HEK293T (cell line): Measurements from ENCODE around the gene WWOX.
A peak's percentile ranks its signal among the peaks of the same experiment; 100 is the strongest.

Source experiments
- CTCF ChIA-PET: fragments of 350-600 bp; formaldehyde crosslinking; extraction: SDS; loops from one replicate; lab custom pipeline; 2021; ENCODE audit warnings: antibody characterized with exemption, inconsistent platforms; lab: Yijun Ruan, JAX
- POLR2A ChIA-PET: fragments of 350-600 bp; formaldehyde crosslinking; extraction: SDS; loops from one replicate; lab custom pipeline; 2020; ENCODE audit warnings: antibody characterized with exemption, inconsistent platforms; lab: Yijun Ruan, JAX
- DNase-seq: peaks from one replicate; pipeline ENCODE4 v3.0.0; 2012; ENCODE audit warnings: mixed read lengths; ENCODE audit errors: extremely low spot score
- ARNT ChIP-seq: fragments of 450-650 bp; IDR thresholded peaks from 2 replicates; pipeline ENCODE4 v1.6.1; 2017; ENCODE audit warnings: mild to moderate bottlenecking
- BHLHE40 ChIP-seq: fragments of 450-650 bp; IDR thresholded peaks from 2 replicates; pipeline ENCODE4 v1.6.1; 2016; ENCODE audit warnings: mild to moderate bottlenecking, moderate library complexity, borderline replicate concordance
- CTBP1 ChIP-seq: fragments of 450-650 bp; IDR thresholded peaks from 2 replicates; pipeline ENCODE4 v1.6.1; 2016; ENCODE audit warnings: borderline replicate concordance
- ELF4 ChIP-seq: fragments of 450-650 bp; IDR thresholded peaks from 2 replicates; pipeline ENCODE4 v1.6.1; 2017; ENCODE audit warnings: antibody characterized with exemption
- FOXA1 ChIP-seq: fragments of 450-650 bp; IDR thresholded peaks from 2 replicates; pipeline ENCODE4 v1.6.1; 2016; ENCODE audit warnings: mild to moderate bottlenecking
- FOXK2 ChIP-seq: fragments of 450-650 bp; IDR thresholded peaks from 2 replicates; pipeline ENCODE4 v1.6.1; 2016; ENCODE audit warnings: mild to moderate bottlenecking
- FOXM1 ChIP-seq: fragments of 450-650 bp; IDR thresholded peaks from 2 replicates; pipeline ENCODE4 v1.6.1; 2017; ENCODE audit warnings: mild to moderate bottlenecking, borderline replicate concordance
- HDGF ChIP-seq: fragments of 450-650 bp; IDR thresholded peaks from 2 replicates; pipeline ENCODE4 v1.6.1; 2017; ENCODE audit warnings: antibody characterized with exemption, borderline replicate concordance
- L3MBTL2 ChIP-seq: fragments of 450-650 bp; conservative IDR thresholded peaks from 2 replicates; pipeline ENCODE4 v1.6.1; 2016; ENCODE audit warnings: mild to moderate bottlenecking
- LEF1 ChIP-seq: fragments of 450-650 bp; IDR thresholded peaks from 2 replicates; pipeline ENCODE4 v1.6.1; 2017; ENCODE audit warnings: mild to moderate bottlenecking, borderline replicate concordance
- NFRKB ChIP-seq: fragments of 450-650 bp; IDR thresholded peaks from 2 replicates; pipeline ENCODE4 v1.6.1; 2016; ENCODE audit warnings: mild to moderate bottlenecking, moderate library complexity
- SP1 ChIP-seq: fragments of 450-650 bp; IDR thresholded peaks from 2 replicates; pipeline ENCODE4 v1.6.1; 2017
- SUZ12 ChIP-seq: fragments of 450-650 bp; IDR thresholded peaks from 2 replicates; pipeline ENCODE4 v1.6.1; 2016; ENCODE audit warnings: mild to moderate bottlenecking
- TARDBP ChIP-seq: fragments of 450-650 bp; IDR thresholded peaks from 2 replicates; pipeline ENCODE4 v1.6.1; 2016
- ZNF384 ChIP-seq: fragments of 450-650 bp; IDR thresholded peaks from 2 replicates; pipeline ENCODE4 v1.6.1; 2016
- TF ChIP-seq, protein P1 (sequence below): fragments of 450-650 bp; IDR thresholded peaks from 2 replicates; pipeline ENCODE4 v1.6.1; 2016

WWOX gene

DNA sequence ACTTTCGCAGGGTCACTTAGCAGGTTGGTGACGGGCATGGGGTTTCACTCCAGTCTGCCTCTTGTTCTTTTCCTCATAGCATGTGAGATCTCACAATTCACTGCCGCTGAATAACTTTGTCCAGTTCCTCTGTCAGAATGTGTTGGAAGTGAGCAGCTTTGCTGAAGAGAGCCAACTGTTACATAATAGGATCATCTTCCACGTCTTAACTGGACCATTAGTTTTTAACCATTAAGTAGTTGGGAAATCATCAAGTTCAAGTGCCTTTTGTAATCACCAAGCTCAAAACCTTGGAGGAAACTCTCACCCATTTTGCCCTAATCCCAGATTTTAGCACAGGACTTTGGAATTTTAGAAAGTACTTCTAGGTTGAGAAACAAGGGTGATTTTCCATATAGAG, 290.6 kb downstream of the WWOX start:
- DNase-seq, result no peak
- POLR2A ChIA-PET, result no interaction called here
- CTCF ChIA-PET, result no interaction called here
- TF ChIP-seq ELF4 (no peak), SUZ12 (no peak), HDGF (no peak), BHLHE40 (no peak), ARNT (no peak), FOXK2 (no peak), L3MBTL2 (no peak), ZNF384 (no peak), NFRKB (no peak), CTBP1 (no peak), TARDBP (no peak), FOXA1 (no peak), SP1 (no peak), LEF1 (no peak), FOXM1 (no peak)
- TF ChIP-seq, protein P1, sequence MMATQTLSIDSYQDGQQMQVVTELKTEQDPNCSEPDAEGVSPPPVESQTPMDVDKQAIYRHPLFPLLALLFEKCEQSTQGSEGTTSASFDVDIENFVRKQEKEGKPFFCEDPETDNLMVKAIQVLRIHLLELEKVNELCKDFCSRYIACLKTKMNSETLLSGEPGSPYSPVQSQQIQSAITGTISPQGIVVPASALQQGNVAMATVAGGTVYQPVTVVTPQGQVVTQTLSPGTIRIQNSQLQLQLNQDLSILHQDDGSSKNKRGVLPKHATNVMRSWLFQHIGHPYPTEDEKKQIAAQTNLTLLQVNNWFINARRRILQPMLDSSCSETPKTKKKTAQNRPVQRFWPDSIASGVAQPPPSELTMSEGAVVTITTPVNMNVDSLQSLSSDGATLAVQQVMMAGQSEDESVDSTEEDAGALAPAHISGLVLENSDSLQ, result no peak

DNA sequence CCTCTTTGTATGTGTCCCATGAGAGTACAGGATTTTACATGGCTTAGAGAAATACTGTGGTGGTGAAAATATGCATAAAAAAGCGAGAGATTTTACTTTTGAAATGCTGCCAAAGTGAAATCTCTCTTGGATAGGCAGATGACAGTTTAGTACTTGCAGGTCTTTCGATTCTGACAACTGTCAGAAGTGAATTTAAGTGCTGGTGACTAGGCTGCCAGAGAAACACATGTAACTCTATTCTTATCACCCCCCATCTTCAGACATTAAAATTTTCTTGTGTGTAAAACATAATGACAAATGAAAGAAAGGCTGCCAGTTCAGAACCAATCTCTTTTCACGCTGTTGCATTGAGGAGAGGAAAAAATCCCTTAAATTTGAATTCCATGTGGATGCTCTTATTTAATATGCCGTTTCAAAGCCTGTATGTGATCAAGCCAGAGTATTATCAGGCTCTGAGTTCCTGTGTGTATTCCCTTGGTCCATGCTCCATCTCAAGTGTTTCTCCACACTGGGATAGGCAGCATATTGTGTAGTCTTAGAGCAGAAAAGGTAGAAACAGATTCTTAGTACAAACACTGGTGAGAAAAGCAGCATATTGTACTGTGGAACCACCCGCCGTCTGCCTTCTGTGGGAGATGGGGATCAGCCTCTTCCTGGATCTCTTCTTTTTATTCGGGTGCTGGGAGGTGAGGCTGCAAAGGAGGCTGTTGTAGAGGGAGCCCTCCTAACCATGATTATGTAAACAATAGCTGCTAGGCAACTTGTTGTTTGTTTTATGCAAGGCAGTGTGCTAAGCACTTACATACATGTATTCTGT, 291.3 kb downstream of the WWOX start:
- DNase-seq, result no peak
- POLR2A ChIA-PET, result no interaction called here
- CTCF ChIA-PET, result no interaction called here
- no peak for TF ChIP-seq SP1
- no peak for TF ChIP-seq CTBP1
- no peak for TF ChIP-seq L3MBTL2
- TF ChIP-seq ZNF384, result no peak
- TF ChIP-seq FOXK2, result no peak
- no peak for TF ChIP-seq NFRKB
- no peak for TF ChIP-seq HDGF
- TF ChIP-seq, protein P1, result no peak
- TF ChIP-seq TARDBP, result no peak
- TF ChIP-seq SUZ12, result no peak

DNA sequence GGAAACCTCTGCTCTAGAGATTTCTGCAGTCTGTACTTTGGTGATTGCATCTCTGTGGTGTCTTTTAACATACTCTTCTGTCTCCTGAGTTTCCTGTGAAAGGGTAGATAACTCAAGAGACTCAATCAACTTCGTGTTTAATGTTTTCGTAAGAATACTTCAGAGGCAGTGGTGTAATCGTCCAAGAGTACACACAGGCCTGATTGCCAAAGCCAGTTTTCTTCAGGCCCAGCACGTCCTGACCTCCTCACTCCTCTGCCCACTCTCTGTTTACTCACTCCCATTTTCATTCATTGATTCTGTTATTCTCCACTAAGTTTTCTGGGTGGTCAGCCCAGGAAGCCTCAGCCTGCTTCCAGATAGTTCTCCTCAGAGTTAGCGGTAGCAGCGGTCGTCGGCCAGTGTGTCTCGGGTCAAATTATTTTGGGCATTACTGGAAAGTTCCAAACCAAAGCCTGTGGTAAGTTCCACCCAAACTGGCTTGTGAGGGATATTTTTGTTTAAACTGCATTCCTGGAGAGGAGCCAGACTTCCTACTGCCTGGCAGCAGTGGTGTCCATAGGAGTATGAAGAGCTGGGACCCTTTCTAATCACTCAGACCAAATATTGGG, 293.2 kb downstream of the WWOX start:
- DNase-seq, result no peak

DNA sequence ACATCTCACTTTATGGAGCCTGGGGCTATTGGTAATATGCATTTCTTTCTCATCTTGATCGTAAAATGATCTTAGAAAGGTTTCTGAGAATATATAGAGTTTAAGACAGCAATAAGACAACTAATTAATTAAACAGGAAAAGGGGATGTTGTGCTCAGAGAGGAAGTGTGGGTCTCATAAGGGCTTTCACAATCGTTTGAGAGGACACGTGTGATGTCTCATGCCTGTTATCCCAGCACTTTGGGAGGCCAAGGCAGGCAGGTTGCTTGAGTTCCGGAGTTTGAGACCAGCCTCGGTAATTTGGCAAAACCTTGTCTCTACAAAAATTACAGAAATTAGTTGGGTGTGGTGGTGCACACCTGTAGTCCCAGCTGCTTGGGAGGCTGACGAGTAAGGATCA, 295.6 kb downstream of the WWOX start:
- TF ChIP-seq, protein P1, result no peak
- no peak for TF ChIP-seq L3MBTL2
- no peak for TF ChIP-seq CTBP1
- POLR2A ChIA-PET, result no interaction called here
- no peak for DNase-seq
- CTCF ChIA-PET, result no interaction called here

More for the DNA sequence above, 293.2 kb downstream of the WWOX start:
- POLR2A ChIA-PET, result no interaction called here
- TF ChIP-seq ELF4, result no peak
- TF ChIP-seq L3MBTL2, result no peak
- CTCF ChIA-PET, result no interaction called here

DNA sequence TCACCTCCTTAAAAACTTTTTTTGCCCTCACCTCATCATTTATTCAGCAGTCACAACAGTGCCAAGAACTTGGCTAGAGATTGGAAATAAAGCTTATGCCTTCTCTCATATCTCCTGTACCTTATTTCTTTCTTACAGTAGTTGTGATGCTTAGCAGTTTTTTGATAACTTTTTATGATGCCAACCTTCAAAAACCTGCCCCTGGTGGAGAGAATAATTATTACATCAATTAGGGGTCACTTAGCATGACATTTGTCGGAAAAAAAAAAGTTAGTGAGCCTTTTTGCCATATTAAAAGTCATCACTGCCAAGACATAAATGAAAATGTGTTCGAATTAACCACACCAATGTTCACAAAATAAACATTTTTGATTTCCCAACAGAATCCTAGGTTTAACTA, 296.6 kb downstream of the WWOX start:
- ChIA-PET POLR2A (no interaction called here), CTCF (no interaction called here)
- no peak for DNase-seq
- TF ChIP-seq ZNF384 (0 out of 2 replicates have a peak, but pooled peaks have one; percentile 21), SP1 (no peak), FOXK2 (no peak)

DNA sequence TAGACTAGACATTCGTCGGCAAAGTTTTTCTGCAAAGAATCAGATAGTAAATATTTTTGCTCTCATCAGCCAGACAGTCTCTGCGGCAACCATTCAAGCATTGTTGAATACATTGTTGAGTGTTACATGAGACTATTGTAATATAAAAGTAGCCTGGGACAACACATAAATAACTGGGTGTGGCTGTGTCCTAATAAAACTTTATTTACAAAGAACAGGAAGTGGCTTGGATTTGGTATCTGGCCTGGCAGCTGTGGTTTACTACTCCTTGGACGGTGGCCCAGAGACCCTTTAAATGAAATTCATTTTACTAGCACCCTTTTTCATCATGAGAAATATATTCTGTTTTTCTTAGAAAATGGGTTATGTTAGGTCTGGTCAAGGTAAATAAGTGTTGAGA, 297.2 kb downstream of the WWOX start:
- ChIA-PET POLR2A (no interaction called here), CTCF (no interaction called here)
- TF ChIP-seq BHLHE40, result no peak
- TF ChIP-seq ELF4, result no peak
- no peak for TF ChIP-seq FOXM1
- TF ChIP-seq, protein P1, result no peak
- TF ChIP-seq FOXK2, result no peak
- TF ChIP-seq SP1, result no peak
- DNase-seq, result no peak

DNA sequence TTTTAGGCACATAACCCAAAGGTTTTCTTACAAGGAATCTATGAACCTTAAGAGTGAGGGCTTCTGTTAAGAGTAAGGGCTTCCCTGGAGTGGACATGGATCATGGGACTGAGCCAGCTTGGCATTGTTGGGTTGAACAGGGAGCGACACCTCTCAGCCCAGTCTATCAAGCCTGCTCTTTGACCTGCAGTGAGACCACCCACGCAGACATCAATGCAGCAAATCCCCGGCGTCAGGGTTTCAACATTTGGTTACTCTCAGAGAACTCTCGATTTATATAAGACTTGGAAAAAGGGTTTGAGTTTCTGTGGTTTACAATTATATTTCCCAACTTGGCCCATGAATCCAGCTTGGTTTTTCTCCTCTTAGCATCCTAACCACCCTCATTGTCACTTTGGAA, 299.9 kb downstream of the WWOX start:
- TF ChIP-seq FOXA1 (no peak), ZNF384 (no peak), NFRKB (no peak), FOXM1 (no peak), TARDBP (no peak), HDGF (no peak), FOXK2 (no peak), SP1 (no peak), CTBP1 (no peak), ARNT (no peak), L3MBTL2 (no peak), ELF4 (no peak), LEF1 (no peak), BHLHE40 (no peak), SUZ12 (no peak)
- TF ChIP-seq, protein P1, result no peak
- no peak for DNase-seq
- ChIA-PET POLR2A (no interaction called here), CTCF (interaction anchor here (0.6 kb wide), 1 partner anchor 85 kb away, joined by 4 read pairs; no protein-coding TSS in a partner anchor)
